HG03135 (cell line): ENCODE data around the gene SGMS1.
"Not testable (repeated sequence)": the region's sequence is repeated elsewhere in the genome, so short reads cannot be mapped to it uniquely, and the experiment has no call there.

Experiments used
- ATAC-seq: cut with Tn5 transposase; IDR thresholded peaks from one replicate; pipeline ENCODE4 v1.9.1; 2021; ENCODE audit warnings: mild to moderate bottlenecking, moderate library complexity; ENCODE audit not compliant: unreplicated experiment

The SGMS1 gene

GRCh38 chr10:50582766-50583762, 40.7 kb downstream of the SGMS1 start:
- no peak for ATAC-seq

- no peak for ATAC-seq
Observed at GRCh38 chr10:50582046-50582445, 41.7 kb downstream of the SGMS1 start.

- no peak for ATAC-seq
Observed at GRCh38 chr10:50580262-50580891, 43.4 kb downstream of the SGMS1 start.

- ATAC-seq: no peak
Observed at GRCh38 chr10:50579491-50580261, 44.1 kb downstream of the SGMS1 start.

GRCh38 chr10:50578949-50579348, 44.8 kb downstream of the SGMS1 start:
- no peak for ATAC-seq

GRCh38 chr10:50577681-50578350, 45.9 kb downstream of the SGMS1 start:
- no peak for ATAC-seq

GRCh38 chr10:50577010-50577409, 46.7 kb downstream of the SGMS1 start:
- ATAC-seq: no peak

GRCh38 chr10:50576245-50576815, 47.4 kb downstream of the SGMS1 start:
- ATAC-seq: no peak

- ATAC-seq: no peak
Observed at GRCh38 chr10:50575477-50576244, 48.1 kb downstream of the SGMS1 start.

GRCh38 chr10:50574931-50575330, 48.8 kb downstream of the SGMS1 start:
- no peak for ATAC-seq

GRCh38 chr10:50574305-50574704, 49.5 kb downstream of the SGMS1 start:
- ATAC-seq: no peak

GRCh38 chr10:50572017-50572491, 51.7 kb downstream of the SGMS1 start:
- no peak for ATAC-seq

GRCh38 chr10:50568750-50569149, 55.0 kb downstream of the SGMS1 start:
- ATAC-seq: not testable (repeated sequence)

GRCh38 chr10:50567384-50567783, 56.4 kb downstream of the SGMS1 start:
- ATAC-seq: no peak

- ATAC-seq: no peak
Observed at GRCh38 chr10:50566150-50566549, 57.6 kb downstream of the SGMS1 start.

GRCh38 chr10:50565301-50566083, 58.3 kb downstream of the SGMS1 start:
- ATAC-seq: no peak

- no peak for ATAC-seq
Observed at GRCh38 chr10:50563906-50564305, 59.9 kb downstream of the SGMS1 start.

- ATAC-seq: no peak
Observed at GRCh38 chr10:50561816-50562215, 61.9 kb downstream of the SGMS1 start.

- ATAC-seq: no peak
Observed at GRCh38 chr10:50561266-50561665, 62.5 kb downstream of the SGMS1 start.
